SK-N-SH (cell line): Measurements from ENCODE around the gene CACNA2D3. TPM values are rescaled to one million over a fixed set of nuclear protein-coding genes. Genes with fewer than 3 reads are reported as not detected.

Experiments used
- CTCF ChIA-PET: fragments of 300-600, 350-600 bp; formaldehyde crosslinking; extraction: SDS; loops from one replicate; lab custom pipeline; 2021; lab: Yijun Ruan, JAX
- POLR2A ChIA-PET: fragments of 350-600 bp; sonication (Branson Sonifier 250); formaldehyde crosslinking; extraction: SDS; loops from one replicate; lab custom pipeline; 2020; ENCODE audit warnings: antibody characterized with exemption, inconsistent platforms; lab: Yijun Ruan, JAX
- DNase-seq: peaks from one replicate; pipeline ENCODE4 v3.0.0; 2012
- H2AFZ ChIP-seq: fragments of 200-600 bp; sonication (generic); 2 replicates; pipeline ENCODE4 v1.8.1; 2016; ENCODE audit warnings: antibody characterized with exemption, mild to moderate bottlenecking, low read depth
- H3F3A ChIP-seq: fragments of 200-600 bp; sonication (generic); replicated peaks from 2 replicates; pipeline ENCODE3; 2016; ENCODE audit warnings: antibody characterized with exemption, mild to moderate bottlenecking; ENCODE audit not compliant: insufficient read depth
- H3K27ac ChIP-seq, 2 experiments: fragments of 200-500 bp in 1 of 2; fragments of 200-600 bp in 1 of 2; sonication (Bioruptor generic) in 1 of 2; sonication (generic), shearing (Covaris generic) in 1 of 2; 2 replicates each; pipeline versions ENCODE4 v1.5.1 to v1.6.1; 2014 to 2016; ENCODE audit warnings: low read depth in 2 of 2, inconsistent platforms in 1 of 2, low read length in 1 of 2, mild to moderate bottlenecking in 1 of 2, mixed read lengths in 1 of 2
- H3K27me3 ChIP-seq: fragments of 200-600 bp; sonication (generic), shearing (Covaris generic); 2 replicates; pipeline ENCODE4 v1.6.1; 2016; ENCODE audit warnings: mixed run types; ENCODE audit not compliant: insufficient read depth
- H3K36me3 ChIP-seq, 2 experiments: fragments of 200-500 bp in 1 of 2; fragments of 200-600 bp in 1 of 2; sonication (Bioruptor generic) in 1 of 2; sonication (generic) in 1 of 2; replicated peaks in 1 of 2; 2 replicates each; pipeline versions ENCODE3 to v1.5.1; 2014 to 2016; ENCODE audit warnings: low read length in 1 of 2, mild to moderate bottlenecking in 1 of 2; ENCODE audit not compliant: insufficient read depth in 2 of 2, control insufficient read depth in 1 of 2
- H3K4me1 ChIP-seq, 2 experiments: fragments of 200-500 bp in 1 of 2; fragments of 200-600 bp in 1 of 2; sonication (Bioruptor generic) in 1 of 2; sonication (generic), shearing (Covaris generic) in 1 of 2; 2 replicates each; pipeline versions ENCODE4 v1.5.1 to v1.6.1; 2014 to 2016; ENCODE audit warnings: low read depth in 1 of 2, low read length in 1 of 2, mixed run types in 1 of 2; ENCODE audit not compliant: insufficient read depth in 2 of 2, control insufficient read depth in 1 of 2
- H3K4me2 ChIP-seq: fragments of 200-600 bp; sonication (generic), shearing (Covaris generic); 2 replicates; pipeline ENCODE4 v1.6.1; 2017; ENCODE audit warnings: mixed run types
- H3K4me3 ChIP-seq, 2 experiments: fragments of 200-500 bp in 1 of 2; fragments of 200-600 bp in 1 of 2; sonication (Bioruptor generic) in 1 of 2; sonication (generic), shearing (Covaris generic) in 1 of 2; 2 replicates each; pipeline versions ENCODE4 v1.5.1 to v1.8.1; 2014 to 2016; ENCODE audit warnings: low read depth in 2 of 2, inconsistent platforms in 1 of 2, low read length in 1 of 2, mild to moderate bottlenecking in 1 of 2, mixed read lengths in 1 of 2, moderate library complexity in 1 of 2
- H3K79me2 ChIP-seq: fragments of 200-600 bp; sonication (generic); 2 replicates; pipeline ENCODE4 v1.8.1; 2017; ENCODE audit warnings: mild to moderate bottlenecking; ENCODE audit not compliant: insufficient read depth
- H3K9ac ChIP-seq: fragments of 200-600 bp; sonication (generic); 2 replicates; pipeline ENCODE4 v1.6.1; 2017; ENCODE audit warnings: mixed run types
- H3K9me2 ChIP-seq: fragments of 200-600 bp; sonication (generic); 2 replicates; pipeline ENCODE4 v1.6.1; 2017; ENCODE audit warnings: mixed run types
- H3K9me3 ChIP-seq: fragments of 200-600 bp; sonication (generic); 2 replicates; pipeline ENCODE4 v1.6.1; 2017; ENCODE audit warnings: mixed run types, mild to moderate bottlenecking, moderate library complexity
- H4K20me1 ChIP-seq: fragments of 200-600 bp; sonication (generic); 2 replicates; pipeline ENCODE4 v1.6.1; 2017; ENCODE audit warnings: mild to moderate bottlenecking, mixed run types; ENCODE audit not compliant: insufficient read depth
- CHD2 ChIP-seq: fragments of 150-350 bp; IDR thresholded peaks from 2 replicates; pipeline ENCODE4 v1.6.1; 2018; ENCODE audit warnings: low read length; ENCODE audit not compliant: partially characterized antibody
- ELF1 ChIP-seq: IDR thresholded peaks from 2 replicates; pipeline ENCODE4 v1.4.0; 2012
- EZH2phosphoT487 ChIP-seq: fragments of 200-600 bp; sonication (generic); IDR thresholded peaks from 2 replicates; pipeline ENCODE4 v1.6.1; 2017; ENCODE audit warnings: low read depth, mixed run types, mild to moderate bottlenecking, antibody characterized with exemption, moderate library complexity, borderline replicate concordance
- GABPA ChIP-seq: IDR thresholded peaks from 2 replicates; pipeline ENCODE4 v1.4.0; 2012; ENCODE audit warnings: low read depth, mild to moderate bottlenecking
- GATA2 ChIP-seq: sonication (generic); formaldehyde crosslinking; IDR thresholded peaks from 2 replicates; pipeline ENCODE4 v1.5.0; 2020; ENCODE audit warnings: mild to moderate bottlenecking, missing genetic modification reagents
- JUND ChIP-seq: IDR thresholded peaks from 2 replicates; pipeline ENCODE4 v1.4.0; 2012
- MEF2A ChIP-seq: IDR thresholded peaks from 2 replicates; pipeline ENCODE4 v1.4.0; 2012; ENCODE audit warnings: low read depth, borderline replicate concordance
- NFIC ChIP-seq: IDR thresholded peaks from 2 replicates; pipeline ENCODE4 v1.4.0; 2012; ENCODE audit warnings: borderline replicate concordance
- NRF1 ChIP-seq: IDR thresholded peaks from 2 replicates; pipeline ENCODE4 v1.6.1; 2012; ENCODE audit warnings: low read depth, mild to moderate bottlenecking, low read length
- POLR2AphosphoS5 ChIP-seq: IDR thresholded peaks from 2 replicates; pipeline ENCODE4 v1.6.1; 2012; ENCODE audit warnings: low read depth, low read length
- RAD21 ChIP-seq: IDR thresholded peaks from 2 replicates; pipeline ENCODE4 v1.6.1; 2012; ENCODE audit warnings: mild to moderate bottlenecking, low read length
- RXRA ChIP-seq: IDR thresholded peaks from 2 replicates; pipeline ENCODE4 v1.4.0; 2012; ENCODE audit warnings: low read depth, mild to moderate bottlenecking, borderline replicate concordance
- TAF1 ChIP-seq: IDR thresholded peaks from 2 replicates; pipeline ENCODE4 v1.6.1; 2012; ENCODE audit warnings: low read depth, mild to moderate bottlenecking, low read length, moderate library complexity, borderline replicate concordance
- TCF12 ChIP-seq: IDR thresholded peaks from 2 replicates; pipeline ENCODE4 v1.4.0; 2012
- TEAD4 ChIP-seq: IDR thresholded peaks from 2 replicates; pipeline ENCODE4 v1.4.0; 2012; ENCODE audit warnings: mild to moderate bottlenecking, borderline replicate concordance; ENCODE audit not compliant: insufficient read depth
- YY1 ChIP-seq: IDR thresholded peaks from 2 replicates; pipeline ENCODE4 v1.4.0; 2012; ENCODE audit warnings: low read depth, mild to moderate bottlenecking
- WGBS: methylation state at CpG from one replicate; pipeline ENCODE4 v1.1.6; 2017; ENCODE audit warnings: low lambda C conversion rate; 5-methylcytosine and 5-hydroxymethylcytosine counted together
- polyA plus RNA-seq, 3 experiments: library from polyadenylated mRNA; depleted of rRNA; stranded (reverse); fragments of >200 nt; gene quantifications; 2 replicates each; pipeline ENCODE4 v1.2.3, GENCODE V29; 2012
- TF ChIP-seq, protein P1 (sequence below): fragments of 150-350 bp; IDR thresholded peaks from 2 replicates; pipeline ENCODE4 v1.6.1; 2017; ENCODE audit warnings: antibody characterized with exemption, low read length, low read depth, borderline replicate concordance
- TF ChIP-seq, protein P2 (sequence below): fragments of 150-350 bp; IDR thresholded peaks from 2 replicates; pipeline ENCODE4 v1.6.1; 2016; ENCODE audit warnings: mild to moderate bottlenecking, low read depth, low read length
- TF ChIP-seq, protein P3 (sequence below): IDR thresholded peaks from 2 replicates; pipeline ENCODE4 v1.4.0; 2012; ENCODE audit warnings: low read depth
- TF ChIP-seq, protein P4 (sequence below): fragments of 200-600 bp; sonication (generic); IDR thresholded peaks from 2 replicates; pipeline ENCODE4 v1.6.1; 2017; ENCODE audit warnings: antibody characterized with exemption, mild to moderate bottlenecking, moderate library complexity
- TF ChIP-seq, protein P5 (sequence below): IDR thresholded peaks from 2 replicates; pipeline ENCODE4; 2012
- TF ChIP-seq, protein P6 (sequence below): IDR thresholded peaks from 2 replicates; pipeline ENCODE4 v1.4.0; 2012; ENCODE audit warnings: low read depth, borderline replicate concordance

CACNA2D3 gene
- polyA plus RNA-seq, 1 of the 3 experiments (the other 2 are of a cell fraction): 0.15 TPM

DNA sequence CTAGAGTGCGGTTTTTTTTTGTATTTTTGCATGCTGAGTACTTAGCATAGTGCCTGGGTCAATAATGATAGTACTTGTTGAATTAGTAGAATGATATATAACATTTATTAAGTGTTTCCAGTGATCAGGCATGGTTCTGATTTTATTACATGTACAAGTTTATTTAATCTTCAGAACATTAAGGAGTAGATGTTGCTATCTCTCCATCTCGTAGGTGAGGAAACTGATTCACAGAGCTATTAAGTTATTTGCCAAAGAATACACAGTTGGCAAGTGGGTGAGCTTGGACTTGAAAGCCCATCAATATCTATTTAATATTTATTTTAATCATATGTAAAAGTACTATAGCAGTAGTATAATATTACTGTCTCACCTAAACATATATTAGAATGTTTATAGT, 219.5 kb downstream of the CACNA2D3 start:
- WGBS: 13% methylated on average over 2 of the region's 2 CpGs
- Histone ChIP-seq H3K79me2 (no peaks in the 10 kb centered on the region), H3K4me3 (no peak overlapping the region), H3K36me3 (no peaks in the 10 kb centered on the region), H3K4me1 (no peaks in the 10 kb centered on the region), H3K9ac (no peak overlapping the region), H3K9me2 (no peaks in the 10 kb centered on the region), H2AFZ (no peak overlapping the region), H3K9me3 (no peaks in the 10 kb centered on the region), H3F3A (no peaks in the 10 kb centered on the region), H3K27me3 (no peaks in the 10 kb centered on the region), H3K27ac (no peak overlapping the region), H4K20me1 (no peaks in the 10 kb centered on the region), H3K4me2 (no peak overlapping the region)
- ChIA-PET POLR2A (no interaction called here), CTCF (interaction anchor here (1.1 kb wide), 1 partner anchor 403 kb away, joined by 4 read pairs; no protein-coding TSS in a partner anchor)
- TF ChIP-seq NFIC: no peak
- no peak for TF ChIP-seq JUND
- no peak for TF ChIP-seq MEF2A
- no peak for TF ChIP-seq ELF1
- TF ChIP-seq YY1: no peak
- TF ChIP-seq GABPA: no peak
- TF ChIP-seq, protein P1, sequence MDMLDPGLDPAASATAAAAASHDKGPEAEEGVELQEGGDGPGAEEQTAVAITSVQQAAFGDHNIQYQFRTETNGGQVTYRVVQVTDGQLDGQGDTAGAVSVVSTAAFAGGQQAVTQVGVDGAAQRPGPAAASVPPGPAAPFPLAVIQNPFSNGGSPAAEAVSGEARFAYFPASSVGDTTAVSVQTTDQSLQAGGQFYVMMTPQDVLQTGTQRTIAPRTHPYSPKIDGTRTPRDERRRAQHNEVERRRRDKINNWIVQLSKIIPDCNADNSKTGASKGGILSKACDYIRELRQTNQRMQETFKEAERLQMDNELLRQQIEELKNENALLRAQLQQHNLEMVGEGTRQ: no peak
- no peak for TF ChIP-seq TEAD4
- TF ChIP-seq, protein P2, sequence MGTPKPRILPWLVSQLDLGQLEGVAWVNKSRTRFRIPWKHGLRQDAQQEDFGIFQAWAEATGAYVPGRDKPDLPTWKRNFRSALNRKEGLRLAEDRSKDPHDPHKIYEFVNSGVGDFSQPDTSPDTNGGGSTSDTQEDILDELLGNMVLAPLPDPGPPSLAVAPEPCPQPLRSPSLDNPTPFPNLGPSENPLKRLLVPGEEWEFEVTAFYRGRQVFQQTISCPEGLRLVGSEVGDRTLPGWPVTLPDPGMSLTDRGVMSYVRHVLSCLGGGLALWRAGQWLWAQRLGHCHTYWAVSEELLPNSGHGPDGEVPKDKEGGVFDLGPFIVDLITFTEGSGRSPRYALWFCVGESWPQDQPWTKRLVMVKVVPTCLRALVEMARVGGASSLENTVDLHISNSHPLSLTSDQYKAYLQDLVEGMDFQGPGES: no peak
- TF ChIP-seq TAF1: no peak
- TF ChIP-seq CHD2: no peak
- TF ChIP-seq, protein P3, sequence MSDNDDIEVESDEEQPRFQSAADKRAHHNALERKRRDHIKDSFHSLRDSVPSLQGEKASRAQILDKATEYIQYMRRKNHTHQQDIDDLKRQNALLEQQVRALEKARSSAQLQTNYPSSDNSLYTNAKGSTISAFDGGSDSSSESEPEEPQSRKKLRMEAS: no peak
- no peak for TF ChIP-seq RAD21
- no peak for DNase-seq

DNA sequence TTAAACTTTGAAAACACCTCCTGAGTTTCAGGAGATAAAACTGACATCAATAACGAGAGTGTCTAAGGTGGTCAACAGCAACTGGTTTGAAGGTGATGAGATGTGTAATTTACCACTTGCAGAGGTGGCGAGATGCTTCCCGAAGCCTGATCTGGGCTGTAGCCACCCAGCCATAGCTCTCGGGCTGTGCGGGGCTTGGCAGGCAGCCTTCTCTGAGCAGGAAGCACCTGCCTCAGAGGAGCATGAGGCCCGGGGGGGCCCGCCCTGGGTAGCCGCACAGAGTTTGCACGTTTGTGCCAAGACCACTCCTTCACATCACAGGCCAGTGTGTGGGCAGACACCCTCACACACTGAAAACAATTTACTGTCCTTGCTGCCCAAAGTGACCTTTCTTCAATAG, 220.3 kb downstream of the CACNA2D3 start:
- DNase-seq: no peak
- Histone ChIP-seq H3K79me2 (no peaks in the 10 kb centered on the region), H3K27me3 (no peaks in the 10 kb centered on the region), H3F3A (no peaks in the 10 kb centered on the region), H3K9ac (no peak overlapping the region), H3K36me3 (no peaks in the 10 kb centered on the region), H2AFZ (no peak overlapping the region), H3K9me3 (no peaks in the 10 kb centered on the region), H3K4me2 (no peak overlapping the region), H3K27ac (no peak overlapping the region), H3K4me3 (no peak overlapping the region), H3K4me1 (no peaks in the 10 kb centered on the region), H4K20me1 (no peaks in the 10 kb centered on the region), H3K9me2 (no peaks in the 10 kb centered on the region)
- ChIA-PET CTCF (no interaction called here), POLR2A (no interaction called here)
- 48% methylated on average over 7 of the region's 9 CpGs for WGBS
- TF ChIP-seq TCF12 (no peak), CHD2 (no peak), RXRA (no peak), JUND (no peak), RAD21 (no peak), EZH2phosphoT487 (no peak), NRF1 (no peak), GATA2 (CRISPR knock-in tag) (no peak), YY1 (no peak), TAF1 (no peak), TEAD4 (no peak), POLR2AphosphoS5 (no peak), ELF1 (no peak)
- TF ChIP-seq, protein P4, sequence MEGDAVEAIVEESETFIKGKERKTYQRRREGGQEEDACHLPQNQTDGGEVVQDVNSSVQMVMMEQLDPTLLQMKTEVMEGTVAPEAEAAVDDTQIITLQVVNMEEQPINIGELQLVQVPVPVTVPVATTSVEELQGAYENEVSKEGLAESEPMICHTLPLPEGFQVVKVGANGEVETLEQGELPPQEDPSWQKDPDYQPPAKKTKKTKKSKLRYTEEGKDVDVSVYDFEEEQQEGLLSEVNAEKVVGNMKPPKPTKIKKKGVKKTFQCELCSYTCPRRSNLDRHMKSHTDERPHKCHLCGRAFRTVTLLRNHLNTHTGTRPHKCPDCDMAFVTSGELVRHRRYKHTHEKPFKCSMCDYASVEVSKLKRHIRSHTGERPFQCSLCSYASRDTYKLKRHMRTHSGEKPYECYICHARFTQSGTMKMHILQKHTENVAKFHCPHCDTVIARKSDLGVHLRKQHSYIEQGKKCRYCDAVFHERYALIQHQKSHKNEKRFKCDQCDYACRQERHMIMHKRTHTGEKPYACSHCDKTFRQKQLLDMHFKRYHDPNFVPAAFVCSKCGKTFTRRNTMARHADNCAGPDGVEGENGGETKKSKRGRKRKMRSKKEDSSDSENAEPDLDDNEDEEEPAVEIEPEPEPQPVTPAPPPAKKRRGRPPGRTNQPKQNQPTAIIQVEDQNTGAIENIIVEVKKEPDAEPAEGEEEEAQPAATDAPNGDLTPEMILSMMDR: no peak
- TF ChIP-seq, protein P5, sequence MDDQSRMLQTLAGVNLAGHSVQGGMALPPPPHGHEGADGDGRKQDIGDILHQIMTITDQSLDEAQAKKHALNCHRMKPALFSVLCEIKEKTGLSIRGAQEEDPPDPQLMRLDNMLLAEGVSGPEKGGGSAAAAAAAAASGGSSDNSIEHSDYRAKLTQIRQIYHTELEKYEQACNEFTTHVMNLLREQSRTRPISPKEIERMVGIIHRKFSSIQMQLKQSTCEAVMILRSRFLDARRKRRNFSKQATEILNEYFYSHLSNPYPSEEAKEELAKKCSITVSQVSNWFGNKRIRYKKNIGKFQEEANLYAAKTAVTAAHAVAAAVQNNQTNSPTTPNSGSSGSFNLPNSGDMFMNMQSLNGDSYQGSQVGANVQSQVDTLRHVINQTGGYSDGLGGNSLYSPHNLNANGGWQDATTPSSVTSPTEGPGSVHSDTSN: no peak
- TF ChIP-seq, protein P1: no peak
- TF ChIP-seq, protein P6, sequence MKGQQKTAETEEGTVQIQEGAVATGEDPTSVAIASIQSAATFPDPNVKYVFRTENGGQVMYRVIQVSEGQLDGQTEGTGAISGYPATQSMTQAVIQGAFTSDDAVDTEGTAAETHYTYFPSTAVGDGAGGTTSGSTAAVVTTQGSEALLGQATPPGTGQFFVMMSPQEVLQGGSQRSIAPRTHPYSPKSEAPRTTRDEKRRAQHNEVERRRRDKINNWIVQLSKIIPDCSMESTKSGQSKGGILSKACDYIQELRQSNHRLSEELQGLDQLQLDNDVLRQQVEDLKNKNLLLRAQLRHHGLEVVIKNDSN: no peak
